Thyroid gland (tissue), 4 donors: ENCODE results near the gene NR3C2.

ENCODE experiments used
- POLR2A ChIP-seq, 2 donors: fragments of 450-650 bp; IDR thresholded peaks; one replicate each; pipeline ENCODE4 v1.6.1; 2017; ENCODE audit warnings: antibody characterized with exemption in 2 of 2, mild to moderate bottlenecking in 2 of 2, moderate library complexity in 1 of 2
- TF ChIP-seq, protein P1 (sequence below), 6 experiments: fragments of 200-600 bp in 3 of 6; fragments of 450-650 bp in 3 of 6; sonication (generic) in 3 of 6; IDR thresholded peaks; one replicate each; pipeline ENCODE4 v1.5.1; 2016 to 2019; ENCODE audit warnings: antibody characterized with exemption in 6 of 6, mild to moderate bottlenecking in 2 of 6, inconsistent platforms in 1 of 6, moderate library complexity in 1 of 6

DNA sequence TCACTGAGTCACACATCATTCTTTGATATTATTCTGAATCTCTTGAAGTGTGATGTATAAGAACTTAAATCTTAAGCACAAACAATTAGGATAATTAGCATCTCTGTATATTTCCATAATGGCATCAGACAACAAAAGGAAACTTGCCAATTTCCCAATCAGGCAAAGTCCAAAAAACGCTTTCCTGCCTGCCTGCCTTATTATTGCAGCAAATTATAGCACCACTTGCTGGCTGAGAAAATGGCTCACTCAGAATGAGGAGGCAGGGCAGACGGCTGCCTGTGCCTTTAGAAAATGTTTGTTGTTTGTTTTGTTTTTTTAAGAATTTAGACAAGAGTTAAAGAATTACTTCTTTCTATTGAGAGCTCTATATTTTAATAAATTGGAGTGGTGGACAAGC is 27.7 kb upstream of the NR3C2 start:
- TF ChIP-seq, protein P1, sequence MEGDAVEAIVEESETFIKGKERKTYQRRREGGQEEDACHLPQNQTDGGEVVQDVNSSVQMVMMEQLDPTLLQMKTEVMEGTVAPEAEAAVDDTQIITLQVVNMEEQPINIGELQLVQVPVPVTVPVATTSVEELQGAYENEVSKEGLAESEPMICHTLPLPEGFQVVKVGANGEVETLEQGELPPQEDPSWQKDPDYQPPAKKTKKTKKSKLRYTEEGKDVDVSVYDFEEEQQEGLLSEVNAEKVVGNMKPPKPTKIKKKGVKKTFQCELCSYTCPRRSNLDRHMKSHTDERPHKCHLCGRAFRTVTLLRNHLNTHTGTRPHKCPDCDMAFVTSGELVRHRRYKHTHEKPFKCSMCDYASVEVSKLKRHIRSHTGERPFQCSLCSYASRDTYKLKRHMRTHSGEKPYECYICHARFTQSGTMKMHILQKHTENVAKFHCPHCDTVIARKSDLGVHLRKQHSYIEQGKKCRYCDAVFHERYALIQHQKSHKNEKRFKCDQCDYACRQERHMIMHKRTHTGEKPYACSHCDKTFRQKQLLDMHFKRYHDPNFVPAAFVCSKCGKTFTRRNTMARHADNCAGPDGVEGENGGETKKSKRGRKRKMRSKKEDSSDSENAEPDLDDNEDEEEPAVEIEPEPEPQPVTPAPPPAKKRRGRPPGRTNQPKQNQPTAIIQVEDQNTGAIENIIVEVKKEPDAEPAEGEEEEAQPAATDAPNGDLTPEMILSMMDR (IDR thresholded peaks at IDR 0.05) = no peak
- no peak for TF ChIP-seq POLR2A (IDR thresholded peaks at IDR 0.05)
